HG03378 (cell line): ENCODE measurements around the gene RFTN2.
A peak's percentile ranks its signal among the peaks of the same experiment; 100 is the strongest.
"Not testable (repeated sequence)": the region's sequence is repeated elsewhere in the genome, so short reads cannot be mapped to it uniquely, and the experiment has no call there.

Source experiments
- ATAC-seq: cut with Tn5 transposase; IDR thresholded peaks from one replicate; pipeline ENCODE4 v1.9.1; 2021; ENCODE audit warnings: mild to moderate bottlenecking, moderate library complexity; ENCODE audit not compliant: unreplicated experiment

Gene RFTN2

DNA sequence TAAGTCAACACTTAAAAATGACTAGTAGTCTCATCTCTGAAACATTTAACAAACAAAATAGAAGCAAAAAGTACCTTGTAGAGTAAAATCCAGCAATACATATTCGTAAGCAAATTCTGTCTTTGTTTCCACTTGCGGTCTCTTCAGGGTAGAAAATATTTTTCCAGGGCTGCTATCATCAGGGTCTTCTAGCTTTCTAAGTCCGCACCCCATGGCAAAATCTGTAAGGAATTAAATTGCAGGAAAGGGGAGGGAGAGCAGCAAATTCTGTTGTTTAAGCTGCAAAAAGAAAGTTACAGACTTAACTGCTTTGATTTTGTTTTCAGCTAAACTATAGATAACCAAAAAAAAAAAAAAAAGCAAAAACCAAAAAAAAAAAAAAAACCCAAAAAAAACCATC, at the start of gene RFTN2:
RFTN2 (minus strand) TSS at position 342 of the 400 bp plus-strand sequence; CDS start at position 213, 129 bp downstream.
- ATAC-seq, result no peak

GRCh38 chr2:197717863-197718262, 42.5 kb upstream of the RFTN2 start:
- no peak for ATAC-seq

DNA sequence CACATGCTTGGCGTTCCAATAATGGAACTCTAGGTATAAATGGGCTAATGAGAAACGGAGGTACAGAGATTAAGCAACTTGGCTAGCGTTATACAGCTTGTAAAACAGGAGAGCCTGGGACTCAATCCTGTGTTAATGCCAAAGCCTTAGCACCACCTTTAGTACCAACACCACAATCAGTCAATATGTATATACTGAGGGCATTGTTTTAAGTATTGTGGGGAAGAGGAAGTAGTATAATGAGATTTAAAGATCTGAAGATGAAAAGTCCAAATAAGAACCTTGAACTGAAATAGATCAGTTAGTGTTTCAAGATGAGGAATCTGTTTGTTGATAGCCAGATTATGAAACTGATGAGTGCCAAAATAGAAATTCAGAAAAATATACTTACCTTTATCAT, 37.9 kb upstream of the RFTN2 start:
- no peak for ATAC-seq

GRCh38 chr2:197711578-197711977, 36.2 kb upstream of the RFTN2 start:
- no peak for ATAC-seq

- ATAC-seq, result peak; percentile 89
These were observed 35.1 kb upstream of the RFTN2 start for GRCh38 chr2:197710424-197711042.

DNA sequence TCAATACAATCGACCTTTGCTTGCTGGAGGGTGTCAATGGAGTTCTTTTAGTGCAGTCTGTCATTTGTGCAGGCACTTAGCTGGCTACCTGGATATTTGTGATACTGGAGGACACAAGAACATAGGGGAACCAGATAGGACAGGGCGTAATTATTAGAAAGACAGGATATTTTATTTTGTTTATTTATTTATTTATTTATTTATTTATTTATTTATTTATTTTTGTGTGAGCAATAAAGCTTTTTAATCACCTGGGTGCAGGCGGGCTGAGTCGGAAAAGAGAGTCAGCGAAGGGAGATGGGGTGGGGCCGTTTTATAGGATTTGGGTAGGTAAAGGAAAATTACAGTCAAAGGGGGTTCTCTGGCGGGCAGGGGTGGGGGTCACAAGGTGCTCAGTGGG, 33.8 kb upstream of the RFTN2 start:
- not testable (repeated sequence) for ATAC-seq

DNA sequence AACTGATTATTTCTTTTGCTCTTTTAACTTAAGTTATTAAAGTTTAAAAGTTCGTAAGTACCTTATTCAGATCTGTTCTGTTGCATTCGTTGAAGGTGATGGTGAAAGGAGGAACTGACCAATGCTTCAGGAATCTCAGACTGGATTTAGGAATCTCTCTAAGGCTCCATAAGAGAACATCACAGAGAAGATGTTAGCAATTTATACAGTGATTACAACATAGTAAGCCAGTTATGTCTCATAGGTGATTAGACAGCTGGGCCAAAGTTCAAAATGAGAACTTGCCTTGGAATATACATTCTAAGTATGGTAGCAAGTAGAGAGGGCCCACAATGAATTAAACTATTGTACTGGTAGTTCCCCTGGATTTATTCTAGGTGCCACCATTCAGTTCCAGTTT, 32.9 kb upstream of the RFTN2 start:
- ATAC-seq, result no peak

DNA sequence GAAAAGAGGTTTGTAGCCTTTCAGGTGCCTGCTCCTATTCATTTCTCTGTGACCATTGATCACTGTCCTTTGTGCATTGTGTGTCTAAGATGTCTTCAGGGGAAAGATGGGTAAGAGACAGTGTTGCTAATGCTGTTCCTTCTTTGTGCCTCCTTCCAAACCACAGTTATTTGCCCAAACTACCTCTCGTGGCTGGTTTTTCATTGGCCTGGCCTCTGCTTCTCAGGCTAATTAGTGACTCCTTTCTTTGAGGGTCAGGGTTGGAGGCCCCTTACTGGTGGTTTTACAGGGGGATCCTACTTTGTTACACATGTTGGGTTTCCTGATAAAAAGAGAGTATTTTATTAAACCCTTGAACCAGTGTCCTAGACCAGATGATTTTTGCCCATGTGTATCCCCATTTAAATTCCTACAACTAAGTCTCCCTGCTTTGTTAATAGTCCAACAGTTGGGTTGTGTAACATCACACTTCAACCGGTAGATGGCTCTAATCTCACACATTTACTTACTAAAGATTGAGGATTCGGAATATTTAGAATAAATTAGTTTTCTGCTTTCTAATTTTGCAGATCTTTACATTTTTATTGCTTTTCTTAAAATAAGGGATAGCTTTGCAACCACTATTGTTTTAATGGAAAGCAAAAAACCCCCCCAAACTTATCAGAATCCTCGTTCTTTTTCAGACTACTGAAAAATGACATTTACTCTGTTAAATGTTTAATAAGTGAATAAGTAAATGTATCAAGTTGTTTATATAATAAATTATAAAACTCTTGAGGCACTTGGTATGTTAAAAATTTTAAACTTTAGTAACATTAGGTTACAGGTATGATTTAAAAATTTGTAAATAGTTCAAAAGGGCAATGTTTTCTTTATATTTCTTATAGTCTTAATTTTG, 32.2 kb upstream of the RFTN2 start:
- ATAC-seq, result no peak

GRCh38 chr2:197706839-197707207, 31.4 kb upstream of the RFTN2 start:
- ATAC-seq, result no peak

DNA sequence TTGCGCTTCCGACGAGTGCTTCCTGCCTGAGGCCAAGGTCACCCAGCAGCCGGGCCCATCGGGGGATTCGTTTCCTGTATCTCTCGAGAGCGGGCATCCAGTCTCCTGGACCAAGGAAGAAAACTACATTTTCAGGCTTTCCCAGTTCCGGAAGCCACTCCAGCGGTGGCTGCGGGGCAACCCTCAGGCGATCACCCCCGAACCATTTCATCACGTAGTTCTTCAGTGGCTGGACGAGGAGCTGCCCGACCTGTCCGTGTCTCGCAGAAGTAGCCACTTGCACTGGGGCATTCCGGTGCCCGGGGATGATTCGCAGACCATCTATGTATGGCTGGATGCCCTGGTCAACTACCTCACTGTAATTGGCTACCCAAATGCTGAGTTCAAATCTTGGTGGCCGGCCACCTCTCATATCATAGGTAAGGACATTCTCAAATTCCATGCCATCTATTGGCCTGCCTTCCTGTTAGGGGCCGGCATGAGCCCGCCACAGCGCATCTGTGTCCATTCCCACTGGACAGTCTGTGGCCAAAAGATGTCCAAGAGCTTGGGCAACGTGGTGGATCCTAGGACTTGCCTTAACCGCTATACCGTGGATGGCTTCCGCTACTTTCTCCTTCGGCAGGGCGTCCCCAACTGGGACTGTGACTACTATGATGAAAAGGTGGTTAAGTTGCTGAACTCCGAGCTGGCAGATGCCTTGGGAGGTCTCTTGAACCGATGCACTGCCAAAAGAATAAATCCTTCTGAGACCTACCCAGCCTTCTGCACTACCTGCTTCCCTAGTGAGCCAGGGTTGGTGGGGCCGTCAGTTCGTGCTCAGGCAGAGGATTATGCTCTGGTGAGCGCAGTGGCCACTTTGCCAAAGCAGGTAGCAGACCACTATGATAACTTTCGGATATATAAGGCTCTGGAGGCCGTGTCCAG, 30.8 kb upstream of the RFTN2 start:
- peak; percentile 18 for ATAC-seq

DNA sequence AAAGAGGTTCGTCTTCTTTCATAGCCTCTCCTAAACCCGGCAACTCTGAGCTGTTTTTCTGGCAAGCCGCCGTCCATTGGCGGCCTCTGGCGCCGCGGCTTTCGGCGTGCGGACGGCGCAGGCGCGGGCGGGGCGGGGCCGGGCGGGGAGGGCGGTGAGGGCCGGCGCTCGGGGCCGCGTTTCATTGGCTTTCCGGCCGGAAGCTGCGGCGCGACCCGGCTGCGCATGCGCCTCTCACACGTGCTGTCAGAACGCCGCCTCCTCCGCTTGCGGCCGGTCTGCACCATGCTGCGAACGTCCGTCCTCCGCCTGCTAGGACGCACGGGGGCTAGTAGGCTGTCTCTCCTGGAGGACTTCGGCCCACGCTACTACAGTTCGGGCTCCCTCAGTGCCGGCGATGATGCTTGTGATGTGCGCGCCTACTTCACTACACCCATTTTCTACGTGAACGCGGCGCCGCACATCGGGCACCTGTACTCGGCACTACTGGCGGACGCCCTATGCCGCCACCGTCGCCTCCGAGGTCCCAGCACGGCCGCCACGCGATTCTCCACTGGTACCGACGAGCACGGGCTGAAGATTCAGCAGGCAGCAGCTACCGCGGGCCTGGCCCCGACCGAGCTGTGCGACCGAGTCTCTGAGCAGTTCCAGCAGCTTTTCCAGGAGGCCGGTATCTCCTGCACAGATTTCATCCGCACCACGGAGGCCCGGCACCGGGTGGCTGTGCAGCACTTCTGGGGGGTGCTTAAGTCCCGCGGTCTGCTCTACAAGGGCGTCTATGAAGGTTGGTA, 29.9 kb upstream of the RFTN2 start, which contains the start of gene MARS2:
MARS2 (plus strand) TSS at position 249 of the 791 bp plus-strand sequence; CDS start at position 286, 37 bp downstream.
- peak; percentile 68 for ATAC-seq

DNA sequence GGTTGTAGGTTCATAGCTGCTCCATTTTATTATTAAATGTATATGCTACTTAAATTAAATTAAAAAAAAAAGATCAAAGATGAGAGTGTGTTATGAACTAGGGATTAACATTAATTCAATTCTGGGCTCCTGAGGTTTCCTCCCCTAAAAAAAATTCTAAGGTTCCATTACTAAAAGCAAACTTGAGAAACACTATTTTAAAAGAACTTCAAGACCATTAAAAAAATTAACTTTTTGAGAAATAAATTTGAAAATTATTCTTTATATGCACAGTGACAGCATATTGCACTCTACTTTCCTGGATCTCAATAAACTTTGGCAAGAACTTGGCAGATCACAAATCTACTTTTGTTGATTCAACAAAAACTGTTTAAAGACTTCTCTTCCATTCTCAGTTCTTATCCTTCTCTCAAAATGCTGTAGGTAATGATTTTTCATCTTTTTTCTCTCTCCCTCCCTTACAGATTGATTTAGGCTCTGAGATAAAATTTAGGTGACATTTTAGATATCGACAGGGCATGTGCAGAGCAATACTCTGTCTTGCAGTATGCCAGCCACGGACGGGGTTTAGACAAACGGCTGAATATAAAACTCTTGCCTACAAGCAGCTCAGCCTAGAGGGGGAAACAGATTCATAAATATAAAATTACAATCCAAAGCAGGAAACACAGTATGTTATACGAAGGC, 29.2 kb upstream of the RFTN2 start:
- ATAC-seq, result peak; percentile 41

GRCh38 chr2:197700960-197701359, 25.6 kb upstream of the RFTN2 start:
- no peak for ATAC-seq

DNA sequence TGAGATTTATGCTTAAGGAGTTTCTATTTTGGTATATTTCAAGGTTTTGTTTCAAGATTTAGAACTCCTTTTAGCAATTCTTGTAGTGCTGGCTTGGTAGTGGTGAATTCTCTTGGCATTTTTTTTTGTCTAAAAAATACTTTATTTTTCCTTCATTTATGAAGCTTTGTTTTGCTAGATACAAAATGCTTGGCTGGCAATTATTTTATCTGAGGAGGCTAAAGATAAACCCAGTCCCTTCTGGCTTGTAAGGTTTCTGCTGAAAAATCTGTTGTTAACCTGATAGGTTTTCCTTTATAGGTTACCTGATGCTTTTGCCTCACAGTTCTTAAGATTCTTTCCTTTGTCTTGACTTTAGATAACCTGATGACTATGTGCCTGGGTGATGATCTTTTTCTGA, 24.3 kb upstream of the RFTN2 start:
- ATAC-seq, result not testable (repeated sequence)

DNA sequence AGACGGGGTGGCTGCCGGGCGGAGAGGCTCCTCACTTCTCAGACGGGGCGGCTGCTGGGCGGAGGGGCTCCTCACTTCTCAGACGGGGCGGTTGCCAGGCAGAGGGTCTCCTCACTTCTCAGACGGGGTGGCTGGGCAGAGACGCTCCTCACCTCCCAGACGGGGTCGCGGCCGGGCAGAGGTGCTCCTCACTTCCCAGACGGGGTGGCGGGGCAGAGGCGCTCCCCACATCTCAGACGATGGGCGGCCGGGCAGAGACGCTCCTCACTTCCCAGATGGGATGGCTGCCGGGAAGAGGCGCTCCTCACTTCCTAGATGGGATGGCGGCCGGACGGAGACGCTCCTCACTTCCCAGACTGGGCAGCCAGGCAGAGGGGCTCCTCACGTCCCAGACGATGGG, 21.2 kb upstream of the RFTN2 start:
- ATAC-seq, result not testable (repeated sequence)

DNA sequence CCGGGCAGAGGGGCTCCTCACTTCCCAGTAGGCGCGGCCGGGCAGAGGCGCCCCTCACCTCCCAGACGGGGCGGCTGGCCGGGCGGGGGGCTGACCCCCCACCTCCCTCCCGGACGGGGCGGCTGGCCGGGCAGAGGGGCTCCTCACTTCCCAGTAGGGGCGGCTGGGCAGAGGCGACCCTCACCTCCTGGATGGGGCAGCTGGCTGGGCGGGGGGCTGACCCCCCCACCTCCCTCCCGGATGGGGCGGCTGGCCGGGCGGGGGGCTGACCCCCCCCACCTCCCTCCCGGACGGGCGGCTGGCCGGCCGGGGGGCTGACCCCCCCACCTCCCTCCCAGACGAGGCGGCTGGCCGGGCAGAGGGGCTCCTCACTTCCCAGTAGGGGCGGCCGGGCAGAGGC, 20.6 kb upstream of the RFTN2 start:
- not testable (repeated sequence) for ATAC-seq

DNA sequence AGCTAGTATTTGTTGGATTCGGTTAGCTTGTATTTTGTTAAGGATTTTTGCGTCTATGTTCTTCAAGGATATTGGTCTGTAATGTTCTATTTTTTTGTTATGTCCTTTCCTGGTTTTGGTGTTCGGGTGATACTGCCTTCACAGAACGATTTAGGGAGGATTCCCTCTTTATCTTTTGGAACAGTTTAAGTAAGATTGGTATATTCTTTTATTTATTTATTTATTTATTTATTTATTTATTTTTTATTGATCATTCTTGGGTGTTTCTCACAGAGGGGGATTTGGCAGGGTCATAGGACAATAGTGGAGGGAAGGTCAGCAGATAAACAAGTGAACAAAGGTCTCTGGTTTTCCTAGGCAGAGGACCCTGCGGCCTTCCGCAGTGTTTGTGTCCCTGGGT, 19.8 kb upstream of the RFTN2 start:
- ATAC-seq, result not testable (repeated sequence)

- no peak for ATAC-seq
These were observed 2.1 kb upstream of the RFTN2 start for GRCh38 chr2:197677483-197677882.

GRCh38 chr2:197677056-197677455, 1.7 kb upstream of the RFTN2 start:
- no peak for ATAC-seq

DNA sequence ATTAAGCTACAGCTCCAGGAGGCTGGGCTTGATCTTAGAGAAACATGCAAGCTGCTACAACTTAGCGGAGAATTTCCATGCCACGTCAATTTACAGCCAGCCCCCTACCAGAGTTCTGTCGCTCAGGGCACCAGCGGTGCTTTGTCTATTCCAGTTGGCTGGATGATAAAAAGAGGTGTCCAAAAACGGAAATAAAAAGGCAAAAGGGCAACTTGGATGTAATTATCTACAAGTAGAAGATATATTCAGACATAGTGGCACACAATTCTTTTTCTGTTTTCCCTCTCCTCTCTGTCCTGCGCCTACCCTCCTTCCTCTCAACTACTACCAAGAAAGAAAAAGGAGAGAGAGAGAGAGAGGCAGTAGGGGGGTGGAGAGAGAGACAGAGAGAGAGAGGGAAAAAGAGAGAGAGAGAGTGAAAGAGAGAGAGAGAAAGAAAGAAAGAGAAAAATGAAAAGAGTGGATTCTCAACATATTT, 363 bp upstream of the RFTN2 start:
- no peak for ATAC-seq
